Measurements from ENCODE around the gene SLC37A4.
"Not testable (repeated sequence)": the region's sequence is repeated elsewhere in the genome, so short reads cannot be mapped to it uniquely, and the experiment has no call there.

The SLC37A4 gene

DNA sequence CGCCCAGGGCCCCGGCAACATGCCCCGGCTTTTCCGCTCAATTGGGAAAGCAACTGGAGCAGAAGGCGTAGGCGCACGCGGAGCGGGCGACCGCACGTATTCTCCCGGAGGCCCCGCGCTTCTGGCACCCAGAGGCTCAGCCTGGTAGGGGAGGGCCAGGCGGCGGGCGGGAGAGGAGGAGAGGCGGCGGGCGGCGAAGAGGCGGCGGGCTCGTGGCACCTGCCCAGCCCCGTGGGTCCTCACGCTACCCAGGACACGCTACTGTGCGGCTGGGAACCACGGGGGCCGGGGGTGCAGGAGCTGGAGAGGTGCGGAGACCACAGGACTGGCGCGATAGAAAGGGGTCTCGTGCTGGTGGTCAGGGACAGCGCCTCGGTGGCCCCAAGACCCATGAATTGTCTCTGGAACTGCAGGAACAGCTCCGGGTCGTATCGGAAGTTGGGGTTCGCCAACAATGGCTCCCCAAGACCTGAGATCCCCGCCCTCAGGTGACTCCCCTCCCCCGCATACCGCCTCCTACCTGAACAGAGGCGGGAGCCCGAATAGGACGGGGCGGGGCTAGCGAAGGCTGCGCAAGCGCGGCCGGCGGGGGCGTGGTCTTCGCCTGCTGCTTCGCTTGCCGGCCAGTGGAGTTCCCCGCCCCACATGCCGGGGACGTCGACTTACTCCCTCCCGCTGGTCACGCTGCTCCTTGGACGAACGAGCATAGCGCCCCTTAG, at the start of gene SLC37A4:
Gene SLC37A4 (minus strand): TSS at position 549 of the 719 bp plus-strand sequence.
- peak; percentile 83 to 99 (median 98) for DNase-seq (ENCODE audit: low read depth in 4 of 4, low spot score in 1 of 4)

DNA sequence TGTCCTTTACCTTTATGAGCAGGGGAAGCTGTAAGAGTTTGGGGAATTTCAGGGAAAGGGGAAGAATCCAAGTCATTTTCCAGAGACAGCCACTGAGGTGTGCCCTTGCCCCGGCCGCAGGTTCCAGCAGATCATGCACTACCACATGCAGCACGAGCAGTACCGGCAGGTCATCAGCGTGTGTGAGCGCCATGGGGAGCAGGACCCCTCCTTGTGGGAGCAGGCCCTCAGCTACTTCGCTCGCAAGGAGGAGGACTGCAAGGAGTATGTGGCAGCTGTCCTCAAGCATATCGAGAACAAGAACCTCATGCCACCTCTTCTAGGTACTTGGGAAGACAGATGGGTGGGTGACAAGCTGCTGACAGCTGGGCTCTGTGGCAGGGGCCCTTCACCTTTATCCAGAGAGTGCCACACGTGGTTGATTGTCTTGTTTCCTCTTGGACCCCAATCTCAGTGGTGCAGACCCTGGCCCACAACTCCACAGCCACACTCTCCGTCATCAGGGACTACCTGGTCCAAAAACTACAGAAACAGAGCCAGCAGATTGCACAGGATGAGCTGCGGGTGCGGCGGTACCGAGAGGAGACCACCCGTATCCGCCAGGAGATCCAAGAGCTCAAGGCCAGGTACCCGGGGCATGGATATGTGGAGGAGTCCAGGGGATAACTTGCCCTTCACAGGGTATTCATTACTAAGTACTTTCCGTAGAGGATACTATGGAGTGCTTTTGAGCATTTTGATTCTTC, 48.2 kb upstream of the SLC37A4 start:
- no peak for DNase-seq (ENCODE audit: low read depth in 4 of 4, low spot score in 1 of 4)

DNA sequence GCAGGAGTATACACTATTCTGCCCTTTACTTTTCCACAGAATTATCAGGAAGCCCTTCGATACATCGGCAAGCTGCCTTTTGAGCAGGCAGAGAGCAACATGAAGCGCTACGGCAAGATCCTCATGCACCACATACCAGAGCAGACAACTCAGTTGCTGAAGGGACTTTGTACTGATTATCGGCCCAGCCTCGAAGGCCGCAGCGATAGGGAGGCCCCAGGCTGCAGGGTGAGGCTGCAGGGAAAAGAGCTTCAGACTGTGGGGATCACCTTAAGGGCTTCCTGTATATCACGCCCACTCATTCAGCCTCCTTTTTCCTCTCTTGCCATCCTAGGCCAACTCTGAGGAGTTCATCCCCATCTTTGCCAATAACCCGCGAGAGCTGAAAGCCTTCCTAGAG, 47.2 kb upstream of the SLC37A4 start:
- DNase-seq (ENCODE audit: low read depth in 4 of 4, low spot score in 1 of 4) = no peak

DNA sequence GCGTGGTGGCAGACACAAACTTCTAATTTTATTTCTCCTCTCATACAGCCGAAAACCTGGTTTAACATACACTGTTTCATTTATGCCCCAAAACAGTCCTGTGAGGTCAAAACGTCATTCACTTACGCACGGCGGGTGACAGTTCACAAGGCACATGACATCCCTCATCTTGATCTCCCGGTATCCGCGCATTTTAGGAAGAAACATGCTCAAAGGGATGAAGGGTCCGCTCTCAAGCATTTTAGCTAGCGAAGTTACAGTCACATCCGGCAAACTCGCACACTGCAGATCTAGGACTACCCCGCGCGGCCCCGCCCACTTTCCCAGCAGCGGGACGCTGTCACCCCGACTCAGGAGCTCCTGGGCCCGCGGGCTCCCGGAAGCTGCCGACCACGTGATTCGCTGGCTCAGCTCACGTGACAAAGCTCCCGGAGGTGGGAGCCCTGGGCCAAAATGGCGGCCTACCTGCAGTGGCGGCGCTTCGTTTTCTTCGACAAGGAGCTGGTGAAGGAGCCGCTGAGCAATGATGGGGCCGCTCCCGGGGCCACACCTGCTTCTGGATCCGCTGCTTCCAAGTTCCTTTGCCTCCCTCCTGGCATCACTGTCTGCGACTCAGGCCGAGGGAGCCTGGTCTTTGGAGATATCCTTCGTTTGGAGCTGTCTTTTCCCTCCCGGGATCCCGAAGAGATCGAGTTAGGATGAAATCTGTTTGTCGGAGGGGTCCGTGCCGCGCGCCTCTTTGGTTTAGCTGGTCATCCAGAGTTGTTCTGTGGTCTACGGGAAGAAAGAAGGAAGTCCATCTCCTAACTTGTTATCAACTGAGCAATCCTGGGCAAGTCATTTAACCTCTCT, 36.9 kb upstream of the SLC37A4 start, which contains the start of gene VPS11:
Gene VPS11 (plus strand): TSS at position 448 of the 852 bp plus-strand sequence. CDS start 6 bp downstream, at position 454.
- peak; percentile 93 to 98 (median 96) for DNase-seq (ENCODE audit: low read depth in 4 of 4, low spot score in 1 of 4)

DNA sequence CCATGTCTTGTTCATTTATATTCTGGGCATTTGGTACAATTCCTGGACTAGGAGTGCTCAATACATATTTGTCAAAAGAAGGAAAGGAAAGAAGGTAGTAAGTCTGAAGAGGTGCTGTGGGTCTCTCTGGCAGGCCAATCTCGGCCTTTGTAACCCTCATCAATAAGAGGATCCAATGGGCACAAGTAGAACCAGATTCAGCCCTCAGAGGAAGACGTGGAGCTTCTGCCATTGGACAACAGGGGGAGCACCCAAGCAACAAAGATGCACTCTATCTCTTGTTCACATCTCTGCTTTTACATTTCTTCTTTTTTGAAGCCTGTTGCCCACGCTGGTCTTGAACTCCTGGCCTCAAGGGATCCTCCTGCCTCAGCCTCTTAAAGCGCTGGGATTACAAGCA, 34.7 kb upstream of the SLC37A4 start:
- DNase-seq (ENCODE audit: low read depth in 4 of 4, low spot score in 1 of 4) = no peak

DNA sequence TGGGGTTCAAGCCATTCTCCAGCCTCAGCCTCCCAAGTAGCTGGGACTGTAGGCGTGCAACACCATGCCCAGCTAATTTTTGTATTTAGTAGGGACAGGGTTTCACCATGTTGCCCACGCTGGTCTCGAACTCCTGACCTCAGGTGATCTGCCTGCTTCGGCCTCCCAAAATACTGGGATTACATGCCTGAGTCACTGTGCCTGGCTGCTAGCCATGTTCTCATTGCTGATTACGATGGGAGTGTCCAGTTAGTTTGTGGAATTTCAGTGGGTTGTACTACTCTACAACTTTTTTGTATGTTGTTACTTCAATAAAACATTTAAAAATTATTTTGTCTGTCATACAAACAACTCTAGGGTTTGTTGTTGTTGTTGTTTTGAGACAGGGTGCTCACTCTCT, 32.1 kb upstream of the SLC37A4 start:
- DNase-seq (ENCODE audit: low read depth in 4 of 4, low spot score in 1 of 4) = no peak

DNA sequence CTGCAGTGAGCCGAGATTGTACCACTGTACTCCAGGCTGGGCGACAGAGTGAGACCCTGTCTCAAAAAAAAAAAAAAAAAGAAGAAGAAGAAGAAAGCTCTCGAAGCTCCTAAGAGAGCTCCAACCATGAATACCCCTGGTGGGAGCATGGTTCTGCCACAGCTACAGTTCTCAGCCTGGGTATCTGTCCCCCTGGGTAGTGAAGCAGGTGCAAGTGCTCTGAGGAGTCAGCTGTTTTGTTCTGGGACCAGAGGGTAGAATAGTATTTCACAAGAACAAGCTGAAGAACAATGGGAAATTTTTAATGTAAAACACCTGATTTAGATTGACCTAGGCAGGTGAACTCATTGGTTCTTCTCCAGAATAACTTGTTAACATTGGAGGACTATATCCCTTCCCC, 30.6 kb upstream of the SLC37A4 start:
- DNase-seq (ENCODE audit: low read depth in 4 of 4, low spot score in 1 of 4) = no peak

DNA sequence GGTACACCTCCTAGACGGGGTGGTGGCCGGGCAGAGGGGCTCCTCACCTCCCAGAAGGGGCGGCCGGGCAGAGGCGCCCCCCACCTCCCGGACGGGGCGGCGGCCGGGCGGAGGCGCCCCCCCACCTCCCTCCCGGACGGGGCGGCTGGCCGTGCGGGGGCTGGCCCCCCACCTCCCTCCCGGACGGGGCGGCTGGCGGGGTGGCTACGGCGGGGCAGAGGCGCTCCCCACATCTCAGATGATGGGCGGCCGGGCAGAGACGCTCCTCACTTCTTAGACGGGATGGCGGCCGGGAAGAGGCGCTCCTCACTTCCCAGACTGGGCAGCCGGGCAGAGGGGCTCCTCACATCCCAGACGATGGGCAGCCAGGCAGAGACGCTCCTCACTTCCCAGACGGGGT, 28.5 kb upstream of the SLC37A4 start:
- DNase-seq (ENCODE audit: low read depth in 4 of 4, low spot score in 1 of 4) = not testable (repeated sequence)

DNA sequence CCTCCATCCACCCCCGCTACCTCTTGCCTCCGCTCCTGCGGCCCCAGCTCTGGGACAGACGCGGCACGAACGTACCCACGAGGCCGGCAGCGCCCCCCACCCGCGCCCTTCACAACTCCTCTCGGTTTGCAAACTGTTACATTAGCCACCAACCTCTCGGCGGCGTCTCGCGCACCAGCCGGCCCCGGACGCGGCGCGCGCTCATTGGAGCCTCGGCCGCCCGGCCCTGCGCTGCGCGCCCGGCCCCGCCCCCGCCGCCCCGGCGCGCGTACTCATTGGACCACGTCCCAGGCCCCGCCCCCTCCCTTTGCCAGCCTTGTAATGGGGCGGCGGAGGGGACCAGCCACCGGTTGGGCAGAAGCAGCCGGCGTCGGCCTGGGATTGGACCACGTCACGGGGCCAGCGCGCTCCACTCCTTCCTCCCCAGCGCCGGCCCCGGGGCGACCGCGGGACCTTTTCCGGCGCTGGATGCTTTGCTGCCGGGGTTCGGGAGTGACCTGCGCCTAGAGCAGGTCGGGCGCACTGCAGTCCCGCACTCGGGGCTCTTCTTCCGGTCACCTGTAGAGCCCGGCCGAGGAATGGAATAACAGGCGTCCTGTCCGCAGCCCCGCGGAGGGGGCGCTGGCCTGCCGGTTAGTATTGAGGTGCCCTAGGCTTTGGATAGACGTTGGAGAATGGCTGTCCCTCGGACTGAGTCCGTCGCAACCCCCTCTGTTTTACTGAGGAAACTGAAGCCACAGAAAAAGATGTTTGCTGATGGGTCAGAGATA, 26.5 kb upstream of the SLC37A4 start, which contains the start of gene HYOU1:
Gene HYOU1 (minus strand): TSS at position 206 of the 770 bp plus-strand sequence. CDS start 1,045 bp downstream, outside the sequence.
- DNase-seq (ENCODE audit: low read depth in 4 of 4, low spot score in 1 of 4) = peak; percentile 98 to 100 (median 98)

DNA sequence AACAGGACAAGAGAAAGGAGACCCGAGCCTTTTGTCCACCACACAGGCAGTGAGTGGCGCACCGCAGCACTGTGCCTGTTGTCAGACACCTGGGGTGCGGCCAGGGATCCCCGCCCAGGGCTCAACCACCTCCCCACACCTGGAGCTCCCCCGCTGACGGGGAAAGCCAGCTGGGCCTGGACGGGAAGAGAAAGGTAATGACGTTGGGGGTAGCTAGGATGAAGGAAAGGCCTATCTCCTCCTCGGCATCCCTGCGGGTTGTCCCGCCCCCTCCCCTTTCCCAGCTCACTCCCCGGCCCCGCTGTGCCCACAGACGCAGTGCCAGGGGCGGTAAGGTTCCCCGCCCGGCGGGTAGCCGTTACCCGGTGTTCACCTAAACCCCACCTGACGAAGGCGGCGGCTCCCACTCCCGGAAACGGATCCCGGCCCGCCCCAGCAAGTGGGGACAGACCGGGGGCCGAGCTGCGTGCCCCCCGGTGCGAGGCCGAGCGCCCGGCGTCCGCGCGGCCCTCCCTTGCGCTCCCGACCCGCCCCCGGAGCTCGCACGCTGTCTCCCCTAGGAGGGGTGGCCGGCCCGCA, 25.8 kb upstream of the SLC37A4 start:
- peak in 2 of 4 experiments; percentile 19 to 21 for DNase-seq (ENCODE audit: low read depth in 4 of 4, low spot score in 1 of 4)

DNA sequence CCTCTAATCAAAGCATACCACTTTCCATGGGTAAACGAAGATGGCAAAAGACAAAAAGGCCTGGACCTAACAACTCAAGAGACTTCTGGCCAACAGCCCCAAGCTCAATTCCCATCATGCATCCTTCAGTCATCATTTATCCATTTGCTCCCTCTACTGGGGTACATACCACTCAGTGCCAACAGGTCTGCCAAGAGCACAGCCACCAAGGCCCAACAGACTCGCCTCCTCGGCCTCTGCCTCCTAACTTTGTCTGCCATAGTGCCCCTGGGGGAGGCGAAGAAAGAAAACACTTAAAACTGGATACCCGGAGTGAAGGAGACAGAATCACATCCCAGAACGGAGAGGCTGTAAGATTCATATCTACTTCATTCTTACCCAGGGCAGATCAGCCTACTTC, 25.2 kb upstream of the SLC37A4 start:
- no peak for DNase-seq (ENCODE audit: low read depth in 4 of 4, low spot score in 1 of 4)

DNA sequence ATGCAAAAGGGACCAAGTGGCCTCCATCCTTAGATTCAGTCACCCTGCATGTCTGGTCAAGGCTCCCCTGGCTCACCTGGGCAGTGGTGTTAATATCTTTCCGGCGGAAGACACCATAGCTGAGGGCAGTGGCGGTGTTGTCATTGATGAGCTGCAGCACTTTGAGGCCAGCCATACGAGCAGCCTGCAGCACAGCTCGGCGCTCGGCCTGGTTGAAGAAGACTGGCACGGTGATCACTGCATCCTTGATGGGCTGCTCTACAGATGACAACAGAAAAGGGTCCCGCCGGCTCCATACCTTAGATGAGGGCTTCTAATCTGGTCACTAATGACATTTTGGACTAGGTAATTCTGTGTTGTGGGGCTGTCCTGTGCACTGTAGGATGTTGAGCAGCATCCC, 23.7 kb upstream of the SLC37A4 start:
- DNase-seq (ENCODE audit: low read depth in 4 of 4, low spot score in 1 of 4) = no peak

DNA sequence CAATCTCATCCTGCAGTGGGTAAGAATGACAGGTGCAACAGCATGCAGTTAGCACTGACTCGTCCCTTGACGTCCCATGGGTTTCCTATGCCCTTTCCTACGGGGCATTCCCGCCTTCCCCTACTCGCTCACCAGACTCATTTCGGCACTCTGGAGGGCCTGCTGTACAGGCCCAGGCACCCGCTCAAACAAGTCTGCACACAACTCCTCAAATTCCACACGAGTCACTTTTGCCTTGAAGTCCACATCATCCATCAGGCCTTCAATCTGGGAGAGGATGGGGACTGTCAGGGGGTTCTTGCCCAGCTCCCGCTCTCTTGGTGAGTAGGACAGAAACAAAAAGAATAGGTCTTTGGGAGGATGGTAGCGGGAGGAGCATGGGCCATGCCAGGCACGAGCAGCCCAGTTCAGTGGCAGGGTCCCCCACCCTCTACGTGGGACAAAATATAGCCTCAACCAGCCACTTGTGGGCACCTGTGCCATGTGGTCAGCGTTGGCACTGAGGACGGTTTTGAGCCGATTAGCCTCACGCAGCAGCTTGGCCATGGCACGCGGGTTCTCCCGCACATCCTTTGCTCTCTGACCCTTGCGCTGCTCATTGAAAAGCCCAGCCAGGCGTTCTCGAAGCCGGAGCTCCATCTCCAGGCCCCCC, 21.6 kb upstream of the SLC37A4 start:
- no peak for DNase-seq (ENCODE audit: low read depth in 4 of 4, low spot score in 1 of 4)

DNA sequence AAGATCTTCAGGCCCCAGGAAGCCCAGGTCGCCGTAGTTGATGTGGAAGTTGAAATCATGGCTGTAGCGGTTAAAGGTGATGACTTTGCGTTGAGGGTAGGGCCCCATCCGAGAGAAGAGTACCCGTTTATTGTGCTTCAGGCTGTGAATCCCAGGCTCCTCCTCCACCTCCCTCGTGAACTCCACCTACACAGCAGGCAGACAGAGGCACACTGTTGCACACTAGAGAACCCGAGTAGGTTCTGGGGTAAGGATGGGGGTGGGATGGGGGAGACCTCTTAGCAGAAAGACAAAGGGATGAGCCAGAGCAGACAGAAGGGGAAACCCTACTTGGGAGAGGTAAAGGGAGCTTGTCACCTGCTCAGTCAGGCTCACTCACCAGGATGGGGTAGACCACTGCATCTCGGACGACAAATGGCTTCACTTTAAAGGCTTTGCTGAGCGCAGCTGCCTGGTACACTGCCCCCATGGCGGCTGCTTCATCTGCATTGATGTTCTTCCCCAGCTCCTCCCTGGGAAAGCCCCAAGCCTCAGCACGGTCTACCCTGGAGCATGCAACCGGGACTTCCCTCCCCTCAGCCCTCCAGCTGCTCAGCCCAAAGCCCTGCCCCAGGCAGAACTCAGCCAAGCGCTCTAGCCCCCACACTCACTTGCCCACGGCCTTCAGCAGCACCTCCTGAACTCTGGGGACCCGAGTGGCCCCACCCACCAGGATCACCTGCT, 20.9 kb upstream of the SLC37A4 start:
- DNase-seq (ENCODE audit: low read depth in 4 of 4, low spot score in 1 of 4) = no peak

DNA sequence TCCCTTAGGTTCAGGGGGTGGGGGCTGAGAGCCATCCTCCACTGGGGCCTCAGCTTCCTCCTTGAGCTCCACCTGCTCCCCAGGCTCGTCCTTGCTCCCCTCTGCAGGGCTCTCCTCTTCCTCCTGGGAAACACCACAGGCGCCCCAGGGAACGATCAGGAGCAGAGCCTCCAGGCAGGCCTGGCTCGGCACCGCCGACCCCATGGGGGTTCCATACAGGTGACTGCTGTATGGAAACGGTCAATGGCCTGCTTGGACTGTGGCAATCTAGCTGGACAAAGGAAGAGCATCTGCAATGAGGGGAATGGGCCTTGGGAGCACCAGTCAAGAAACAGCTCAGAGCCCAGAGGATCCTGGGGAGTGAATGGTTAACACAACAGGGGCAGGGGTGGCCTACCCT, 18.4 kb upstream of the SLC37A4 start:
- no peak for DNase-seq (ENCODE audit: low read depth in 4 of 4, low spot score in 1 of 4)

DNA sequence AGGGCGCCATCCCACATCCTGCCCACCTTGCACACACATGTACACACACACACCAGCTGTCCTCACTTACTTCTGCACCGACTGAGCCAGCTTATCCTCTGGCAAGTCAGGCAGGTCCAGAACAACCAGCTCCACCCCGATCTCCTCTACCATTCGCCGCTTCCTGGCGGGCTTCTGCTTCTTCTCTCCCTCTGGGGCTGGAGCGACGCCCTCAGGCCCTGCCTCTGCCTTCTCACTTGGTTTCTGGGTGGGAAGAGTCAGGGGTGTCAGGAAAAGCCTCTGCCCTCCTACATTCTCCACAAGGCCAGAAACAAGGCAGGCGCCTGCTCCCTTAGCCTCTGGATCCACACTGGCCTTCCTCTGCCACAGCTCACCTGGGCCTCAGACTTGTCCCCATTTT, 18.0 kb upstream of the SLC37A4 start:
- DNase-seq (ENCODE audit: low read depth in 4 of 4, low spot score in 1 of 4) = no peak

DNA sequence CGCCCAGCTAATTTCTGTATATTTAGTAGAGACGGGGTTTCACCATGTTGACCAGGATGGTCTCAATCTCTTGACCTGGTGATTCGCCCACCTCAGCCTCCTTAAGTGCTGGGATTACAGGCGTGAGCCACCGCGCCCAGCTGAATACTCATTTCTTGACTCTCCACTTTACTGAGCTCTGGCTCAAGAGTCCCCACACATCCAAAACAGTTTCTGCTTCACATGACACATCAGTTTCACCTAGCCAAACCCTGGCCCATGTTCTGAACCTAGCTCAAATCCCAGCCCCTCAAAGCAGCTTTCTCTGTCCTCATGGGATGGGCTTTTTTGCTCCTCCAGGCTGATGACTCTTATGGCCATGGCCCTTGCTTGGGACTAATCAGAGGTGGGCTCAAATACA, 16.5 kb upstream of the SLC37A4 start:
- no peak for DNase-seq (ENCODE audit: low read depth in 4 of 4, low spot score in 1 of 4)

DNA sequence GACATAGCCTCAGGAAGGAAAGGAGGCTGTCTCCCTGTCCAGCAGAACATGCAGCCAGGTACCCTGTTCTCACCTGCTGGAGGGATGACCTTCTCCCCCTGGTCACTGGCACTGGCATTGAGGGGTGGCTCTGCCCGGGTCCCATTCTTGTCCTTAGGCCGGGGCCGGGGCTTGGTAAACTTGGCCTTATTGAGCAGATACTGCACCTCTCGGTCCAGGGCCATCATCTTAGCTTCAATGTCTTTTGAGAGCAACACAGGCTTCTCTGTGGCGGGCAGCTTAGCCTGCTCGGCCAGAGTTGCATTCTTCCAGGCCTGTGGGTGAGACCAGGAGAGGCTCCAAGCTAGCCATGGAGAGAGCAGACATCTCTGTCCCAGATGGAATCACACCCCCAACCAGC, 15.8 kb upstream of the SLC37A4 start:
- no peak for DNase-seq (ENCODE audit: low read depth in 4 of 4, low spot score in 1 of 4)

DNA sequence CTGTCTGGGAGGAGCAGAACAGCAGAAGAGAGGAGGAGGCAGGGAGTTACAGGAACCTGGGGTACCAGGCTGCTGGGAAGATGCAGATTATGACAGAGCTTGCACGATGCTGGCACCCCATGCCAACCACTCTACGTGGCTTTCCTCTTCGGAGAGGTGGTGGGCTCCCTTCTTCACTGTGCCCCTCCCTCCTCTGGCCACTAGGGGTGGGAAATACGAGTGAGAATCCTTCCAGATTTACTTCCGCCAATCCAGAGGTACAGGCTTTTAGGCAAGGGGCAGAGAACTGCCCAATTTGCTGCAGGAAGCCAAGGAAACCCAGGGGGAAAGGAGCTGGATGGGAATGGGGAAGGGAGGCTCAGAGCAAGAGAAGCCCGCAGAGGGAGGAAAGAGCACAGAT, 14.0 kb upstream of the SLC37A4 start:
- no peak for DNase-seq (ENCODE audit: low read depth in 4 of 4, low spot score in 1 of 4)
